Motor neuron (in vitro differentiated cells): ENCODE data around the gene SLC2A1. TPM values are rescaled to one million over a fixed set of nuclear protein-coding genes. Genes with fewer than 3 reads are reported as not detected.

Experiments used
- ATAC-seq, 8 experiments: fragments of 200-7000 bp; cut with Tn5 transposase; replicated peaks in 6 of 8; 2 replicates each; pipeline ENCODE4 v1.8.0; 2021; ENCODE audit warnings: mild to moderate bottlenecking in 8 of 8, moderate library complexity in 8 of 8
- H3K27ac ChIP-seq, 2 donors: fragments of 250-450 bp; sonication (Bioruptor Pico); 2 replicates each; pipeline ENCODE4 v1.9.0; 2021; ENCODE audit warnings: antibody characterized with exemption in 2 of 2, mild to moderate bottlenecking in 2 of 2, moderate library complexity in 1 of 2
- H3K4me1 ChIP-seq, 2 donors: fragments of 250-450 bp; sonication (Bioruptor Pico); replicated peaks in 1 of 2; 2 replicates each; pipeline ENCODE4 v1.6.1; 2021; ENCODE audit warnings: antibody characterized with exemption in 2 of 2, mild to moderate bottlenecking in 2 of 2, moderate library complexity in 1 of 2
- H3K4me3 ChIP-seq, 5 donors: fragments of 250-450 bp; sonication (Bioruptor Pico); 2 replicates each; pipeline ENCODE4 v1.9.0; 2021; ENCODE audit warnings: antibody characterized with exemption in 5 of 5, mild to moderate bottlenecking in 5 of 5, moderate library complexity in 4 of 5
- WGBS, 10 experiments: fragments of 450-650 bp; shearing (Covaris generic); methylation state at CpG; one replicate each; pipeline ENCODE4 v1.0.0; 2022; 5-methylcytosine and 5-hydroxymethylcytosine counted together
- in situ Hi-C, 9 experiments: fragments of 400-800 bp; cut with MboI; loops; one replicate each; pipeline ENCODE4 v1.15.0; 2021; ENCODE audit warnings: low sequenced_read_pairs in 9 of 9, low pct_unique_long_range_greater_than_20kb in 2 of 9; ENCODE audit not compliant: unreplicated experiment in 9 of 9
- total RNA-seq, 8 experiments: library from RNA; unstranded; fragments of 300-600 nt; gene quantifications; 2 replicates each; pipeline versions ENCODE4 v1.2.3 to v1.2.4, GENCODE V29; 2022

Gene SLC2A1
- total RNA-seq = 100 to 1,000 TPM in 5 of 8 experiments, 10 to 100 TPM in 3; 44.2 to 523 (median 315) TPM

DNA sequence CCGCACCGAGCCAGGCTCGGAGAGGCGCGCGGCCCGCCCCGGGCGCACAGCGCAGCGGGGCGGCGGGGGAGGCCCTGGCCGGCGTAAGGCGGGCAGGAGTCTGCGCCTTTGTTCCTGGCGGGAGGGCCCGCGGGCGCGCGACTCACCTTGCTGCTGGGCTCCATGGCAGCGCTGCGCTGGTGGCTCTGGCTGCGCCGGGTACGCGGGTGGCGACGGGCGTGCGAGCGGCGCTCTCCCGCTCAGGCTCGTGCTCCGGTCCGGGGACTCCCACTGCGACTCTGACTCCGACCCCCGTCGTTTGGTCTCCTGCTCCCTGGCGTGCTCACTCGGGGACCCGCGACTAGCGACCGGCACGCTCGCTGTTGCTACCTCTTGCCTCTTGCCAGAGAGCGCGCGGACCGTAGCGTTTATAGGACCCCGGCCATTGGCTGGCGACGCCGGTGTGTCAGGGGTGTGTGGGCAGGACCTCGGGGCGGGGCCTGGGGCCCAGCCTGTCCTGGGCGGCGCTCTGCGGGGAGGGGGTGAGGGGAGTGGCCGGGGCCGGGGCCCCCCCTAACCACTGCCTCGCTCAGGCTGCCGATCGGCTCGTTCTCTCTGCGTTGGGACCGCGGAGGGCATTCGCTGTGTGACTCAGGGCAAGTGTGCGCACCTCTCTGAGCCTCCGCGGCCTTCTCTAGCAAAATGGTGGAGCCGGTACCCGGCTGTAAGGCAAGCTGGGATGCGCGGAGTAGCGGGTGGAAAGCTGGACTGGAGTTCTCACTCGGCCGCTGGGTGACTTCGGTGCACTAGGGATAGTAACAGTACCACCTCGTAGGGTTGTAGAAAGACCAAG, at the start of gene SLC2A1:
SLC2A1 (minus strand) TSS at position 381 of the 832 bp plus-strand sequence; CDS start at position 164, 217 bp downstream.
- peak within 1 kb of the TSS; percentile 79 to 84 for H3K27ac ChIP-seq
- peaks cover 53 to 73% of the 10 kb centered on the region in 2 donors for H3K4me1 ChIP-seq
- ATAC-seq = peak; percentile 53 to 83 (median 71)
- in situ Hi-C loops = loop anchor here in 1 of 9 experiments (25.0 kb wide), 1 partner anchor 104 kb away; no protein-coding TSS in a partner anchor
- 0 to 20% (median 3%) methylated on average over 1 to 33 of the region's 87 CpGs; no CpG with 5 or more reads in 4 of the 10 experiments for WGBS, 10 experiments
- H3K4me3 ChIP-seq = peak within 1 kb of the TSS; percentile 57 to 68 (median 65)

DNA sequence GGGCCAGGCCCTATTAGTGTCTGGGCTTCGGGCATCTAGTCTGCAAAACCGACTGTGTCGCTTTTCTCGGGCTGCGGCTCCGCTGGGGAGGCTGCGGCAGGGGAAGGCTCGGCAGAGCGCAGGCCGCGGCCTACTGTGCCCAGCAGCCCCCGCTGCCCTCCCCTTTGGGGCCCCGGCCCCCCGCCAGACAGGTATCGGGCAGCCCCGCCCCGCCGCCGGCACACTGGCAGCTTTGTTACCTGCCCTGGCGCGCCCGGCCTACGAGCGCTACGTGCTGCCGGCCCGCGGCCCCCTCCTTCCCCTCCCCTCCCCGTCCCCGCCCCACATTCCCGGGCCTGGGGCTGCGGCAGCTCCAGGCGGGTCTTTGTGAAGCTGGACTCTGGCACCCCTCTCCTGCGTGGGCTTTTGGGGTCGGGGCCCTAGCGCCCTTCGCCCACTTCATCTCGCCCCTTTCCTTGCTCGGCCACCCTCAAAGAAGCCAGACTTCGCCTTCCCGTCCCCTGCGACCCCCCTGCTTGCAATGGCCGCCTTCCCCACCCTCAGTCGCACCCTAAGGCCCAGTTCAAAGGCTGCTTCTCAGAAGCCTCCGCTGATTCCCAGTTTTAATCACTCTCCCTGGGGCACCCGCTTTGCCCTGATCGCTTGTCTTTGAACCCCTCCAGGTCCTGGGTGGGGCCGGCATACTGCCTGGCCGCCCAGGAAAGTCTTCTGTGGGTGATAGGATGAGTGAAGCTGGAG, 48.9 kb upstream of the SLC2A1 start:
- Histone ChIP-seq H3K4me1 (peaks cover 42 to 43% of the 10 kb centered on the region in 2 donors), H3K4me3 (peak overlapping the region in 1 of 5 donors; percentile 9)
- WGBS, 10 experiments = 19% methylated on average over 13 of the region's 49 CpGs; no CpG with 5 or more reads in 9 of the 10 experiments

DNA sequence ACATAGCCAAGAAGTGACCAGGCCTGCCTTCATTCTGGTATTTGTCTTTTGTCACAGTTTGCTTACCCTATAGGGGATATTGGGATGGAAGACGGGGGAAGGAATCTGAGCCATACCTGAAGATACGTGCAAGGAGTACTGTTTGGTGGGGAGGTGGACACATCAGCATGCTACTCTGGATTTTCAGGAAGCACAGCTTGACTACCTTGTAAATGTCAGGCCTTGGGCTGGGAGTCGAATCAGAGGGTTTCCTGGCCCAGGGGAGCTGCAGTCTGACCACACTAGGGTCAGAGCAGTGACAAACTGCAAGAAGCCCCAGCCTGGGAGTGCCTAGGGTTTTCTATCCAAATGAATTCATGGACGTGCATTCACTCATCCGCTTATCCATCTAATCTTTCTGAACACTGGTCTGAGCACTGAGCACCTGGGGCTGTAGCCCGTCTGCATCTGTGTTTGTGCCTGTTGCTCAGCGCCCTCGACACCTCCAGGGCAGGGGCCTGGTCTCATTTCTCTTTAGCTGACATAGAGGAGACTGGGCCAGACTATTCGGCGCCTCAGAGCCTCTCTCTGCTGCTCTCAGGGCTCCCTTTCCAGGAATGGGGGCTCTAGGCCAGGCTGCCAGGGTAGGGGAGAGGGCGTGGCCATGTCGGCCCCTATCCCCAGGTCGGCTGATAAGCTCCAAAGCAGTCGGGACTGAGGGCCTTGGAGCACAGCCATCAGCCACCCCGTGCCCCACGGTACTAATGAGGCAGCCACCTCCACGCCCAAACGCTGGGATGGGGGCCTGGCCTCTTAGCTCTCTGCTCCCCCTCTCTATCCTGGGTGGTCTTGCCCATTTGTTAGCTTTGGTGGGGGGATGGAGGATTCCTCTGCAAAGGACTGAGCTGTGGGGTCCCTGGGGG, 47.0 kb upstream of the SLC2A1 start:
- ATAC-seq = peak in 7 of 8 experiments; percentile 5 to 88 (median 14)
- in situ Hi-C loops = no loop called here
- Histone ChIP-seq H3K4me1 (peaks cover 42 to 43% of the 10 kb centered on the region in 2 donors), H3K4me3 (no peak overlapping the region), H3K27ac (peak overlapping the region; percentile 34 to 93)
- WGBS, 10 experiments = 19 to 80% (median 35%) methylated on average over 1 to 11 of the region's 18 CpGs; no CpG with 5 or more reads in 2 of the 10 experiments

More for the DNA sequence above, 48.9 kb upstream of the SLC2A1 start:
- ATAC-seq = peak in 4 of 8 experiments; percentile 22 to 43 (median 38)
- H3K27ac ChIP-seq = peak overlapping the region; percentile 84 to 93
- in situ Hi-C loops = no loop called here

DNA sequence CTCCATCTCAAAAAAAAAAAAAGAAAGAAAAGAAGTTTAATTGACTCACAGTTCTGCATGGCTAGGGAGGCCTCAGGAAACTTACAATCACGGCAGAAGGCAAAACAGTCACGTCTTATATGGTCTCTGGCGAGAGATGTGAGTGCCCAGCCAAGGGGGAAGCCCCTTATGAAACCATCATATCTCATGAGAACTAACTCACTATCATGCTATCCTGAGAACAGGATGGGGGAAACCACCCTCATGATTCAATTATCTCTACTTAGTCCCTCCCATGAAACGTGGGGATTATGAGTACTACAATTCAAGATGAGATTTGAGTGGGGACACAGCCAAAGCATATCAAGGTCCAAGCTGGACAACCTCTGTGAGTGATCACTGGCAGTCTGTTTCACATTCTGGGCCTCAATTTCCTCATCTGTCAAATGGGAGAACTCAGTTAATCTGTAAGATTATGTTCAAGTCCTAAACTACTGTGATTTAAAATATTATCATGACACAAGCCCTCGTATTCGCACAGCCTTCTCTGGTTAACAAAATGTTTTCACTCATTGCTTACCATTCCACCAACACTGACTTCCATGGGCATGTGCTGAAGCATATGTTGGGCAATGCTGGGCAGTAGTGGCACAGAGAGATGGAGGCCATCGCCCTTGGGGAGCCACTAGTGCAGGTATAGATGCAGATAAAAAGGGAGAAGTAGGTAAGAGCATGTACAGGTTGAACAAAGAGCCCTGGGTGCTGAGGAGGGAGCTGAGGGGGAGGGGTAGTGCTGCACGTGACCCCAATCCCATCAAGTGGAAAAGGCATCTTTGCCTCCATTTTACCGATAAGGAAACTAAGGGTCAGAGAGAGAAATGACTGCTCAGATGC, 46.2 kb upstream of the SLC2A1 start:
- ATAC-seq = no peak
- 30 to 81% (median 66%) methylated on average over 1 to 7 of the region's 9 CpGs; no CpG with 5 or more reads in 2 of the 10 experiments for WGBS, 10 experiments

DNA sequence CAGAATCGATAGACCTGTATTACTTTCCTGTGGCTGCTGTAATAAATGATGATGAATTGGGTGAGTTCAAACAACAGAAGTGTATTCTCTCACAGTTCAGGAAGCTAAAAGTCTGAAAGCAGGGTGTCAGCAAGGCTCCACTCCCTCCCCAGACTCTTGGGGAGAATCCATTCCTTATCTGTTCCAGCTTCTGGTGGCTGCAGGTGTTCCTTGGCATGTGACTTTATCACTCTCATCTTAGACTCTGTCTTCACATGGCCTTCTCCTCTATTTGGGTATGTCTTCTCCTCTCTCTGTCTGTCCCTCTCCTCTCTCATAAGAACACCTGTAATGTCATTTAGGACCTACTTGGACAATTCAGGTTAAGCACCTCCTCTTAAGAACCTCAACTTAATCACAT, 44.1 kb upstream of the SLC2A1 start:
- Histone ChIP-seq H3K4me1 (peaks cover 25 to 26% of the 10 kb centered on the region in 2 donors), H3K27ac (no peak overlapping the region), H3K4me3 (no peak overlapping the region)
- in situ Hi-C loops = no loop called here
- 44 to 80% methylated on average over 1 of the region's 1 CpG; no CpG with 5 or more reads in 8 of the 10 experiments for WGBS, 10 experiments
- no peak for ATAC-seq

More for the DNA sequence above, 46.2 kb upstream of the SLC2A1 start:
- Histone ChIP-seq H3K27ac (peak overlapping the region in 1 of 2 donors; percentile 93), H3K4me3 (no peak overlapping the region), H3K4me1 (peaks cover 42 to 43% of the 10 kb centered on the region in 2 donors)
- in situ Hi-C loops = no loop called here

DNA sequence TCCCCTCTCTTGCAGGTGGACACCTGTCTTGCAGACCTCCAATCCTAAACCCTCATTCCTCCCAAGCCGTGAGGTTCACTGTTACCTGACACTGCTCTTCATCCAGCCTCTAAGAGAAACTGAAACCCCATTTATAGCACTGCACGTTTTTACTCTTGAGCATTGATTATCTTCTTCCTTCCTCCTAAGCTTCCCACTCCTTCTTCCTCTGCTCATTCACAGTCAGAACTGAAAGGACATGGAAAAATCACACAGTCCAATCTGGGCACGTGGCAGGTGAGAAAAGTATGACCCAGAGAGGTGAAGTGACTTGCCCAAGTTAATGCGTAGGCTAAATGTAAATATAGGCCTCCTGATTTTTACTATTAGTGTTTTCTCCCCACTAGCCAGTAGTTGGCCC, 43.4 kb upstream of the SLC2A1 start:
- ATAC-seq = no peak
- Histone ChIP-seq H3K4me1 (peaks cover 18 to 19% of the 10 kb centered on the region in 2 donors), H3K4me3 (no peak overlapping the region), H3K27ac (no peak overlapping the region)
- in situ Hi-C loops = no loop called here
- WGBS, 10 experiments = 80 to 100% (median 96%) methylated on average over 1 to 4 of the region's 4 CpGs; no CpG with 5 or more reads in 4 of the 10 experiments

DNA sequence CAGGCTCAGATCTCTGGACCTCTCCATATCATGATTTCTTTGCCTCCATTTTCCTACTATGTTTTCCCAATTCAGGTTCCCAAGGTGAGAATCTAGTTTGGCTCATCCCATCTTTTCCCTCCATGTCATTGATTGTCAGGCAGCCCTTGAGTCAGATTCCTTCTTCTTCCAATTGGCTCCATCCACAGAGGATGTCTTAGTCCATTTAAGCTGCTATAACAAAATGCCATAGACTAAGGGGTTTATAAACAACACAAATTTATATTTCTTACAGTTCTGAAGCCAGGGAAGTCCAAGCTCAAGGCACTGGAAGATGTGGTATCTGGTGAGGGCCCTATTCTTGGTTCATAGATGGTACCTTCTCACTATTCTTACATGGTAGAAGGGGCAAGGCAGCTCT, 42.8 kb upstream of the SLC2A1 start:
- Histone ChIP-seq H3K4me3 (no peak overlapping the region), H3K4me1 (peaks cover 13 to 15% of the 10 kb centered on the region in 2 donors), H3K27ac (no peak overlapping the region)
- in situ Hi-C loops = no loop called here
- no peak for ATAC-seq

DNA sequence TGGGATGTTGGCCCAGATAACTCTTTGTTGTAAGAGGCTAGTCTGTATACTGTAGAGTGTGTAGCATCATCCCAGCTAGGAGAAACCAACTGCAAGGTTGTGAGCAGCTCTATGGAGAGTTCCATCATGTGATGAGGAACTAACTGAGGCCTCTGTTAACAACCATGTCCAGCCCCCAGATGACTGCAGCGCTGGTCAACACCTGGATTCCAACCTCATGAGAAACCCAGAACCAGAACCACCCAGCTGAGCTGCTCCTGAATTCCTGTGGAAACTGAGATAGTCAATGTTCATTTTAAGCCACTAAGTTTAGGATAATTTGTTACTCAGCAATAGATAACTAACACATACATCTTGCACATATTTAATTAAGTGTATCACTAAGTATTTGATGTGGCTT, 41.6 kb upstream of the SLC2A1 start:
- ATAC-seq = no peak
- Histone ChIP-seq H3K4me3 (no peak overlapping the region), H3K27ac (no peak overlapping the region), H3K4me1 (peaks cover 2 to 3% of the 10 kb centered on the region in 2 donors)
- in situ Hi-C loops = no loop called here
- WGBS, 10 experiments = 50 to 100% (median 100%) methylated on average over 1 of the region's 1 CpG; no CpG with 5 or more reads in 2 of the 10 experiments

DNA sequence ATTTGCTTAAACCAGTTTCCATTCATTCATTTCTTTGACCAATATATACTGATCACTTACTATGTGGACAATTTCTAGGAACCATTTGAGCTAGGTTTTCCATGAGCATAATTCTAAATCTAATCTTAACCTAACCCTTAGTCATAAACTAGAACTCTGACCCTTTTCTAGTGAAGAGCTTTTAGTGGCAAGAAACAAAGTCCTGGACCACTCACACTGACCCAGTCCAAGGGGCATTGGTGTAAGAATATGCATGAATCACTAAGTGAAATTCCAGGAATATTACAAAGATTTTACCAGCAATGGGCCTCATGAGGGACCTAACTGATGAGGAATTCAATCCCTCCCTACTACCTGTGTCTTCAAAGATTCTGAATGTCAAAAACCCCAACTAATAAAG, 40.6 kb upstream of the SLC2A1 start:
- peak in 1 of 8 experiments; percentile 28 for ATAC-seq
- Histone ChIP-seq H3K27ac (no peak overlapping the region), H3K4me3 (no peak overlapping the region), H3K4me1 (no peaks in the 10 kb centered on the region)
- in situ Hi-C loops = no loop called here

DNA sequence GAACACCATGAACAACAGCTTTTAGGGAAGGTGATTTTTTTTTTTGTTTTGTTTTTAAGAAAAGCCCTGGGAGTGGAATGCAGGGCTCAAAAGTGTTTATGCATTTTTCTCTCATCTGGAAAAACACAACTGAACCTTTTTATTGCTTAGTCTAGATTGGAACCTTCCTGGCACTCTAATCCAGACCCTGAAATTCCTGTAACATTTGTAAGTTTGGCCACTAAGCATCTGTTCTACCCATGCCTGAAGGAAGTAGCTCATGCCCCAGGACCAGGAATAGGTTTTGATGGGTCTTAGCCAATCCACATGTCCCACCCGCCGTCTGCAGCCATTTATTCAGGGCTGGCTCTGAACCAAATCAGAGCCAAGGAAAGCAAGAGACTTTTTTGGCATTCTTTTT, 39.7 kb upstream of the SLC2A1 start:
- H3K27ac ChIP-seq = no peak overlapping the region
- no peaks in the 10 kb centered on the region for H3K4me1 ChIP-seq
- WGBS, 10 experiments = 58 to 100% (median 89%) methylated on average over 1 to 2 of the region's 2 CpGs; no CpG with 5 or more reads in 3 of the 10 experiments
- in situ Hi-C loops = no loop called here
- ATAC-seq = peak in 3 of 8 experiments; percentile 44 to 74 (median 46)
- H3K4me3 ChIP-seq = no peak overlapping the region

DNA sequence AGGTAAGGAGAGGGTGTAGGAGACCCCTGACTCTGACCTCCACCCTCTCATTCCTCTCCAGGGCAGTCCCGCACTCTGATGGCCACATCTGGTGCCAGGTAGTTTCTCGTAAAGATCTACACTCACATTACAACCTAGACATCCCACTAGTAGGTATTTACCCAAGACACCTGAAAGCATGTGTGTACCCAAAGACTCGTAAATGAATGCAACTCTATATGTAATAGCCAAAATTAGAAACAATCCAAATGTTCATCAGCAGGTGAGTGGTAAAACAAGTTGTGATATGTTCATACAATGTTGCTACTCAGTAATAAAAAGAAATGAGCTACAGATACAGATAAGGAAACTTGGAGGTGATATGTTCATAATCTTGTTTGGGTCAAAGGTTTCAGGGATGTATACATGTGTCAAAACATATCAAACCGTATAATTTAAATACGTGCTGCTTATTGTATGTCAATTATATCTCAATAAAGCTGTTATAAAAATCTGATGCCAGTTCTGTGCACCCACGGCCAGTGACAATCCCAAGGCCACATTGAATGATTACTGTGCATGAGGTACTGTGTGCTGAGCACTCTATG, 37.8 kb upstream of the SLC2A1 start:
- 22 to 100% (median 85%) methylated on average over 2 to 6 of the region's 6 CpGs; no CpG with 5 or more reads in 1 of the 10 experiments for WGBS, 10 experiments
- Histone ChIP-seq H3K4me1 (peaks cover 0 to 7% of the 10 kb centered on the region in 2 donors), H3K4me3 (no peak overlapping the region), H3K27ac (no peak overlapping the region)
- ATAC-seq = no peak
- in situ Hi-C loops = no loop called here
